GM21526 (cell line): Measurements from ENCODE around the gene SMCHD1.
A peak's percentile ranks its signal among the peaks of the same experiment; 100 is the strongest.

Source experiments
- ATAC-seq: cut with Tn5 transposase; IDR thresholded peaks from one replicate; pipeline ENCODE4 v1.9.1; 2021; ENCODE audit warnings: moderate library complexity; ENCODE audit not compliant: unreplicated experiment, low FRiP score

The SMCHD1 gene

DNA sequence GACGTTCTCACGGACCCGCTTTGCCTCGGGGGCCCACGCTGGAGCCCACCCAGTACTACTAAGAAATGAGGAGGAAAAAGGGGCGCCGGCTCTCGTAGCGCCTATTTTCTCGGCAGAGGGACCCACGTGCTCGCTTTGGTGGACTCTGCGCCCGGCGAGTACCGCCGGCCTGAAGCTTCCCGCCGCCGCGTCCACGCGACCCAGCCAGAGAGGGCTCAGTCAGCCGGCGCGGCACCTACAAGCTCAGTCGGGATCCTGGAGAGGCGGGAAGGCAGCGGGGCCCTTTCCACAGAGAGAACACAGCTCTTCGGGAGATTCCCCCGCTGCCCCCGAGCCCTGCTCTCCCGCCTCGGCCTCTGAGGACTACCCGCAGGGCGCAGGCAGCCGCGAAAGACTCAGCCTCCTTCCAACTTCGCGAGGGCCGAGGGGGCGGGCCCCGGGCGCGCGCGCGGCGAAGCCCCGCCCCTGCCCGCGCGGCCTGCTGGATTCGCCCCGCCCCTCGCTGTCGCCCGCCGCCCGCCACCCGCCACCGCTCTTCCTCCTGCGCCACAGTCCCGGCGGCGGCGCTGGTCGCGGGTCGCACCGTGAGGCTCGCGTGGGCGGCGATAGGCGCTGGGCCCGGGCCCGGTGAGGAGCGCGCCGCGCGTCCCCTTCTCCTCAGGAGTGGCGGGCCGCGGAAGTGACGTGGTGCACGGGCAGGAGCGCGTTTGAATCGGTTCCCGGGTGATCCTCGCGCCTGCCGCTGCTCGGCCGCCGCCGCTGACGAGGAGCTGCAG is at the start of gene SMCHD1:
TSS of gene SMCHD1 (plus strand) at position 549 of the 776 bp plus-strand sequence. CDS start 350 bp downstream, outside the sequence.
- ATAC-seq, result peak; percentile 68

DNA sequence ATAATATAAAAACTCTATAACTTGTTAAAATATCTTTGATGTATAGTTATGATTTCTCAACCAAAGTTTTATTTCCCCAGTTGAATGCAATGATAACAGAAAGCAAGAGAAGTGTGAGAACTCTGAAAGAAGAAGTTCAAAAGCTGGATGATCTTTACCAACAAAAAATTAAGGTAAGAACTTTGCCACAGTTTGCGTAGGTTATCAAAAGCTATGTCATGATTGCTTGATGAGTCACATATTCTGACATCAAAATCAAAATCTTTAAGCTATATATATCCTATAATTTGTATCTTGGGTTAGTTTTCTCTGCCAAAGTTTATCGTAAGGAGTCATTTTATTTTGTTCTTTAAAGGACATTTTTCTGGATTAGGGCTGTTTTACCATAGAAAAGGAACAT is 49.2 kb upstream of the SMCHD1 start:
- ATAC-seq, result no peak

DNA sequence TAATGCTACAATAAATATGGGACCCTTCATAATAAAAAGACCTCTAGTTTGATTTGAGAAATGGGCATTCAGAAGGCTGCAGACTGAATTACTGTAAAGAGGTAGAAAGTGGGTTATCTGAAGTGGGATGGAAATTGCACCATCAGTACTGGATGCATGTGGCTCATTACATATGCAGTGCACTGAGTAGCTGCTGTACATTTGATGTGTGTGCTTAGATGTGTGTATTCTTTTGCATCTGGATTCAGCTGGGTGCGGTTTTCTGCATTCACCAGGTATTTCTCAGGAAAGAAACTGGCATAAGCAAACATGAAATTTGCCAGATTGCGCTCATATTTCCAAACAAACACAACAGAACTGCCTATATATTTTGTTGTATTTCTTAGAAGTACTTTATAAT is 45.9 kb upstream of the SMCHD1 start:
- no peak for ATAC-seq

DNA sequence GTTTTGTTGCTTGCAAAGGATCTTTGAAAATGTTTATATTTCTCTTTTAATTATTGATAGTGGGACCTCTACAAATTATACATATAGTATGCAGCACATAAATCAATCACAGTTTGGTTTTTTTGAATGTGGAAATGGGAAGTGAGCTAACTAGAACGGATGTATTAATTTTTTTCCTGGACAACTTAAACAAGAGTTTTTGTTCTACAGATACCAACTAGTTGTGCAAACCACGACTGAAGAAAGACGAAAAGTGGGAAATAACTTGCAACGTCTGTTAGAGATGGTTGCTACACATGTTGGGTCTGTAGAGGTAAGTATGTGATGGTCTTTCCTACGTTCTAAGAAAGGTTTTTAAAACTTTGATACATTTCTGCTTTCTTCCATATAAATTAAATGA is 45.0 kb upstream of the SMCHD1 start:
- no peak for ATAC-seq

DNA sequence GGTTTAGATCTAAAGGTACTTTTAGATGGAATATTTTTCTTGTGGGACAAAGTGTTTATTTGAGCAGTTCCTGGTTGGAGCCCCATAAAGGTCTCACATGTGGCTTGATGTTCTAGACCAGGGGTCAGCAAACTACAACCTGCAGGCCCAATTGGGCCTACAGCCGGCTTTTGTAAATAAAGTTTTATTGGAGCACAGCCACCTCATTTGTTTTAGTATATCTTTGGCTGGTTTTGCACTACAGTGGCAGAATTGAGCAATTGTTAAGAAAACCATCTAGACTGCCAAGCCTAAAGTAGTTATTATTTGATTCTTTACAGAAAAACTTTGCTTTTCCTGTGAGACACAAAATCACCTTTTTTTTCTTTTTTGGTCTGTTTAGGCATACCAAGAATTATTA is 42.5 kb upstream of the SMCHD1 start:
- ATAC-seq, result no peak

DNA sequence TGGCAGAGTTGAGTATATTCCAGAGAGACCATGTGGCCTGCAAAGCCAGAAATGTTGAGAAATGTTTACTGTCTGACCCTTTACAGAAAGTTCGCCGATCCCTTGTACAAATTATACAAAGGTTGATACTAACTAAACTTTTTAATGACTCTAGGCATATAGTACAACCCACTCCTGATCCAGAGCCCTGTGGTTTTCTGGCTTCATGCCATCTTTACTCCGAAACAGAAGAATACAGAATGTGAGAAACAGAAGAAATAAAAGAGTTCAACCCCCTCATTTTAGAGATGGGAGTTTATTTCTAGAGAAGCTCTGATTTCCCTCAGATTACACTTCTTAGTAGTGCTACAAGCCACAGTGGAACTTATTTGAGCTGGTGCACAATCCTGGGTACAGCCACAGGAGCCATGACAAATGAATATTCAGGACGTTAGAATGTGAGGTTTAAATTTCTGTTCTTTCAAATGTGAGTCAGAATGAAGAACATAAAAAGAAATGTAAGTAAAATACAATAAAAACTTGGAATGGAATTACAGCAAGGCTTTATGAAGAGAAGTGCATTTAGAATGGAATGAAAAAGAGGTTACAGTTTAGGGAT is 38.0 kb upstream of the SMCHD1 start:
- ATAC-seq, result no peak

DNA sequence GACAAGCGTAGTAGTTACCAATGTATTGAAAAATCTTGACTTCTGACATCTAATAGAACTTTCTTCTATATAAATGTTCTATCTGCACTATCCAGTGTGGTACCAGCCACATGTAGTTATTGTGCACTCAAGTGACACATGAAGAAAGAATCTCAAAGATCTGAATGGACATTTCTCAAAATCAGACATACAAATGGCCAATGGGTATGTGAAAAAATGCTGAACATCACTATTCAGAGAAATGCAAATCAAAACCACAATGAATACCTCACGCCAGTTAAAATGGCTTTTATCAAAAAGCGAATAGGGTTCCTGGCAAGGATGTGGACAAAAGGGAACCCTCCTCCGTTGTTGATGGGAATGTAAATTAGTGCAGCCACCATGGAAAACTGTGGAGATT is 37.5 kb upstream of the SMCHD1 start:
- ATAC-seq, result no peak

DNA sequence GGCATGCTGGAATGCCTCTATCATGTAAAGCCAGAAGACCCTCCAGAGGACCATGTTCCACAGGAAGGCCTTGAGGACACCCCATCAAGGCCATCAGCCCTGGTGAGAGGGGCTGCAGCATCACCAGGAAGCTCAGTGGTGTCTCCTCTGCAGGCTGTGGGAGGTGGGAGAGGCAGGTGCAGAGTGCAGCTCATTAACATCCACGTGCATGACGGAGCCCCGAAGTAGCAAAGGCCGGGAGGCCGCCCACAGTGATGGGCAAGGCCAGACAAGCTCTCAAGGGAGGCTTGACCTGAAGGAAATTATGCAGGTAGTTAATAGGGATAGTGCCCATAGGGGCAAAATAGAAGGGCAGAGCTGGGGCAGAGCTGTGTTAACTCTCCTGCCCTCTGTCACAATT is 30.3 kb upstream of the SMCHD1 start:
- no peak for ATAC-seq

DNA sequence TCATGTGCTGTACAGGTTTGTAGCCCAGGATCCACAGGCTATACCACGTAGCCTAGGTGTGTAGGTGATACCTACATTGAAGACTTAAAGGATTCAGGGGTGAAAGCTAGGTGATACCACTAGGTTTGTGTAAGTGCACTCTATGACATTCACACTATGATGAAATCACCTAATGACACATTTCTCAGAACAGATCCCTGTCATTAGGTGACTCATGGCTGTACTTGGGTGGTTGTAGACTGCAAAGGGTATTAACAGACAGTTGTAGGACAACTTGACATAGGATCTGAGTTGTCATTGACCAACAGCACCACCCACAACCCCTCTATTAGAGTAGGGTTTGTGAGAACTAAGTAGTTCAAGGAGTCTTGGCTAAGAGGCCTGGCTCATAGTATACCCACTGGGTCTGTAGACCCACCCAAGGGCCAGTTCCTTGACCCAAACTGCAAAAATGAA is 27.7 kb upstream of the SMCHD1 start:
- no peak for ATAC-seq

DNA sequence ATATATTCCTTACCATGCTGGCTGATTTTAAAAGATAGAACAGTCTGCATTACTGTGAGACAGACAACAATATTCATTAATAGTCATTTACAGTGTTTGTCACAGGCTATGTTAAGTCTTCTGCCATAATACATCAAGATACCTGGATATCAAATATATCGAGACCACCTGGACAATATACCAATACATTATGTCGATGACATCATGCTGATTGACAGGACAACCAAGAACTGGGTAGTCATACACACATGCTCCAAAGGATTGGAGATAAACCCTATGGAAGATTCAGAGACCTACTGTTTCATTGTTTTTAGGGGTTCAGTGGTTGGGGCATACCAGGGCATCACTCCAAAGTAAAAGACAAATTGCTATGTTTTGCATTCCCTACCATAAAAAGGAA is 26.5 kb upstream of the SMCHD1 start:
- no peak for ATAC-seq

DNA sequence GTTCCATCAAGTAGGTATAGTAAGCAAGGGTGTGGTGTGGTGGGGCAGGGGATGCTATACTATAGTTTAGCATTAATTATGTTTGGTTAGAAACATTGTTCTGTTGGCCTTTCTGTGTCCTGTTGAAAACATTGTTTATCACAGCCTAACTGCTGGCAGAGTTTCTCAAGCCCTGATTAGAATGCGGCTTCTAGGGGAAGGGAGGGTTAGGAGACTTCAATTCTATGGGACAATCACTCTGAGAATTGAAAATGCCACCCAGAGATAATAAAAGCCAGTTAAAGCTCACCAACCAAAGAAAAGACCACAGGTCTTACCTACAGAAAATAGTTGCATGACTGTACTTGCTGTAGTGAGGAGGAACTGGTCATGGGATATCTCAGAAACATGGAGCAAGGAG is 19.9 kb upstream of the SMCHD1 start:
- ATAC-seq, result no peak

DNA sequence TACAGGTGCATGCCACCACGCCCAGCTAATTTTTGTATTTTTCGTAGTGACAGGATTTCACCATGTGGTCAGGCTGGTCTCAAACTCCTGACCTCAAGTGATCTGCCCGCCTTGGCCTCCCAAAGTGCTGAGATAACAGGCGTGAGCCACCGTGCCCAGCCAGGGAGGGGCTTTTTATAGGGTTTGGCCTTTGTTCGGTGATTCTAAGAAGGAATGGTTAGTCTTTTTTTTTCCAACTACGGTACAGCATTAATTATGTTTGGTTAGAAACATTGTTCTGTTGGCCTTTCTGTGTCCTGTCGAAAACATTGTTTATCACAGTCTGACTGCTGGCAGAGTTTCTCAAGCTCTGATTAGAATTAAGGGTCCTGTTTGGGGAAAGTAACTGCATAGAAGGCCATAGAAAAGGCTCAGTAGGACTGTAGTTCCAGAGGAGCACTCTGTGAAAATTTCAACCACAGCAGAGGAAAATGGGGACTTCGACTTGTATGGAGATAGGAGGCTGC is 19.3 kb upstream of the SMCHD1 start:
- no peak for ATAC-seq

DNA sequence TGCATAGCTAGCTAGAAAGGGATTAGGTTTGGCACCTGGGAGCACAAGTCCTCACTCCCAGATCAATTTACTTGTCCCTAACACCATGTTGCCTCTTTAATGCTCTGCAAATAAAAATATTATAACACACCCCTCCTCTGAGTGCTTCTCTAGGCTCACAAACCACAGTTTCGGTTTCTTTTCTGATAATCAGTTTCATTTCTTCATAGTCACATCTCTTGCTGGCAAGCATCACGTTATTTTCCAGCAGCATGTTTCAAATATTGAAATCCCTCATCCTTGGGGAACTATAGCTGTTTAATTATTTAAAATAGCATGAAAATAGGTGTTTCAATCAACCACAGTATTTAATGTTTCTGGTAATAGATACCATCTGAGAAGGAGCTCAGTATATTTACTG is 13.9 kb upstream of the SMCHD1 start:
- peak; percentile 62 for ATAC-seq

DNA sequence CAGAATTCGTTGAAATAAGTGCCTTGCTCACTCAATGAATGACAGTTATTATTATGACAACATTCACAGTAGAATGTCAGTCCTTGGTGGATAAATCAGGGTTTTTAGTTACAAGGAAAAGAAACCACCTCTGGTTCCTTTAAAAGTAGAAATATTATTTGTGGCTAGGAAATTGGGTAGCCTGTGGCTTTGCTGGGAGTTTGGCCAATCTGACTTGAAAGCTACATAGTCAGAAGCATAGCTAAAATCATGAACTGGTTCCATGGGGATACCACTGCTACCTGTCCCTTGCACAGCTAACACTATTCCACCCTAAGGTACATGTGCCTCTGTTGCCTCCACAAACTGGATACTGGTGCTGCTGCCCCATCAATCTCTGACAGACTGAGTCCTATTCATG is 12.8 kb upstream of the SMCHD1 start:
- no peak for ATAC-seq

DNA sequence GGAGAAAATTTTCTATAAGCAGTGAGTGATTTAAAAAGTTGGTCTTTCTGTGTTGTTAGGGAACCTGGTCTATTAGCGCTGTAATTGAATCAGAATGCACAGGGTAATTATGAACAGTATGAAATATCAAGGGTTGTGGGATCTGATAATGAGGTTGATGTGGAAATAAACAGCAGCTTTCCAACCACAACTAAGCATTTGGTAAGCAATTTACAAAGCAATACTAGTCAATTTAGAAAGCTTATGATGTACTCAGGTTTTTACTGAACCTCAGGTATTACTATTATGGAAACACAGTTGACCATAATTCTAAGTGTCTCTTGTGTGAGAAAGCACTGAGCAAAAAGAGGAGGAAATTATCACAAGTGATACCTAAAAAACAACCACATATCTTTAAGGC is 11.0 kb upstream of the SMCHD1 start:
- no peak for ATAC-seq

DNA sequence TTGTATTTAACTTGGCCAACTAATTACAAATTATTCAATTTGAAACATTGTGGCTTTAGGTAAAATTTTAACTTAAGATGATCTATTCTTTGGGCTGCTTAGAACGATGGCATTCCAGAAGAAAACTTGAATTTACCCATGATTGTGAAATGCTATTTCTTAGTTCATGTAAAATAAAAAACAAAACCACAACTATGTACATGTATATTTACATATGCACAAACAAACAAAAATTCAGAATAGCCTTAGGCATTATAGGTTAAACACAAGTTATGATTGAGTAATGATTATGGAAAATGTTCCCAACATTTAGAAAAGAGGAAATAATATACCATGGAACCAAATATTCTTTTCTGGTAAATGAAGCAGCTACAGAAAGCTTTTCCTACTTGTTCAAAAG is 3.5 kb upstream of the SMCHD1 start:
- ATAC-seq, result no peak

DNA sequence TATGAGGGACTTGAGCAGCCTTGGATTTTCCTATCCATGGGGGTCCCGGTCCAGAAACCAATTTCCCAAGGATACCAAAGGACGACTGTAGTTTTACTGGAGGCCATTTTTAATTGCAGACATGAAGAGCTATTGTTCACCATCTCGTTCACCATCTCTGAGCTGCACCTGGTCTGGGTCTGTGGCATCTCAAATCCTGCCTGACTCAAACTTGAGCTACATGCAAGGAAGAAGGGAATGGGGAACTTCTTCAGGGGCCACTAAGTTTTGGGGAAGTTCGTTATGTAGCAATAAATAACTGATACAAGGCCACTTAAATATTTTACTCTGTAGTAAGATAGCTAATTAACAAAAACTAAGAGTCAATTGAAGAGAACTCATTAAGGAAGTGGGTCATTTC is 2.1 kb upstream of the SMCHD1 start:
- no peak for ATAC-seq

DNA sequence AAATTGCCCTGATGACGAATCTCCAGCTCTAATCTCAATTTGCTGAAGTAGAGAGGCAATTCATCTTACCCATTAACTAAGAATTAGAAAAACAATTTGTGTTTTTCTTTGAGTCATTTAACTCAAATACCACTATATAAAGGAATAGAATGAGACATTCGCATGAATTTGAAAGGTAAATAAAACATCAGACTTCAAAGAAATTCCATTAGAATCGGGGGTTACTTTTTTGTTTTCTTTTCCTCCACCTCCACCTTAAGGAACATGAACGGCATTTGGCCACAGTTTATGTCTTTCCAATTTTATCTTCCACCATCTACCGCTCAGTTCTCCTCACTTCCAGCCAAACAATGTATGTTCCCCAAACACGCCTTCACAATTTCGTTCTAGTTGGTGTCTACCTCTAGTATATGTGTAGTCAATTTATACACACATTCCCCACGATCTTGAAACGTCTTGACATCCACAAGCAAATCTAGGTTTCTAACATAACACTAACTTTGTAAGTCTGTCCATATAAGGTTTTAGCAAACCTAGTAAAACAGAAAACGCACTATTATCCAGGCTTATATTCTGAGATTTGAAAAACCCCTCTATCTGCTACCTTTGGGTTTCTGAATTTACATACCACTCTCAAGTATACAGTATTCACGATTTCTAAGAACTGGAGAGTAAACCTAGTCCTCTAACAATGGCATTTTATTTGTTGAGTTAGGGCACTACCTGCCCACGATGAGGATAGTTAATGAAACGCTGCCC is 1.2 kb upstream of the SMCHD1 start:
- ATAC-seq, result no peak

DNA sequence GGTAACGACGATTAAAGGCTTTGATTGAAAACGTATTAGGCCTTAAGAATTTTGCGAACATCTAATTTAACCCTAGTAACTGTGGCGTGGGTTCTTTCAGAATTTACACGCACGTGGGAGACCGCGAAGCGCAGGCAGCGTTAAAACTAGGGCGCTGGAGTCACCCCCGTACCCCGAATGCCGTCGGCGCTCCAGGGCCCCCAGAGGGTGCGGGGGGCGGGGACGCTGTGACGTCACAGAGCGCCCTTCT is 673 bp upstream of the SMCHD1 start:
- ATAC-seq, result peak; percentile 31

DNA sequence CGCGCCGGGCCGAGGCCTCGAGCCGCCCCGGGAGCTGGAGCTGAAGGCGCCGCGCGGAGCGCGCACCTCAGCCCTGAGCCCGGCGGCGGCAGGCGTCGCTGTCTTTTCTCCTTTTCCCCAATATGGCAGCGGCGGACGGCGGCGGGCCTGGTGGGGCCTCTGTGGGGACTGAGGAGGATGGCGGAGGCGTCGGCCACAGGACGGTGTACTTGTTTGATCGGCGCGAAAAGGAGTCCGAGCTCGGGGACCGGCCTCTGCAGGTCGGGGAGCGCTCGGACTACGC is 369 bp downstream of the SMCHD1 start:
- ATAC-seq, result peak; percentile 20

DNA sequence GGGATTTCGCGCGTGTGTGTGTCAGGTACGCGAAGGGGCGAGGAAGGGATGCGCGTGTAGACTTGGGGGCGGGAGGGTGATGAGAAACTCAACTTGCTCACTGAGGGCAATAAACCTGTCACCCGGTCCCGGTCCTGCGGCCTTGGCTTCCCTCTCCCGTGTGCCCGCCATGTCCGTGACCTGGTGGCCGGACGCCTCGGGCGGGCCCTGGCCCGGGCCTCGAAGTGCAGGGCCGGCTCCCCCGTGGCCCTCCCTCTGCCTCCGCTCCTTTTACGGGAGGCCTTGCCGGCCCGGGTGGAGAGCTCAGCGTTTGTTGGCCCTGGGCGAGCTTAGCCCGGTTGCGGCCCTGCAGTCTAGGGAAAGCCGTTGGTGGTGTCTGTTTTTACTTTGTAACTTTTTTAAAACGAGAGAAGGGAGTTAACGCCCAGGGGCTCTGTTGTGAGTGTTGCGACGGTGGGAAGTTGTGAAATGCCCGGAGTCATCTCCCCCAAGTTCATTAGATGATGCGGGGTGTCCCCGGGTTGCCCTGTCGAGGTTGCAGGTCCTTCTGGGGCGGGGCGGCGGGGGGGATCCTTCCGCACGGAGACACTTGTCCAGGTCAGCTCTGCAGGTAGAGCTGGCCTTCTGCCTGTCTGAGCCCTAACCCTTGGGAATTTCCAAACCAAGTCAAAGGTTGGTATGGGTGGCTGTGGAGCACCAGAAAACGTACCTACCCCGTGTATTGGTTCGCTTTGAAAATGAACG is 883 bp downstream of the SMCHD1 start:
- peak; percentile 11 for ATAC-seq
